Esophagus squamous epithelium (tissue), 5 donors: ENCODE measurements around the gene PRPF40A. TPM values are rescaled to one million over a fixed set of nuclear protein-coding genes. Genes with fewer than 3 reads are reported as not detected.
A peak's percentile ranks its signal among the peaks of the same experiment; 100 is the strongest.

Experiments
- DNase-seq: peaks from one replicate; lab custom pipeline; 2025; lab: John Stamatoyannopoulos, UW
- H3K27ac ChIP-seq, 4 donors: fragments of 200-600 bp; sonication (generic); one replicate each; pipeline ENCODE4 v1.5.1; 2016 to 2019; ENCODE audit warnings: mild to moderate bottlenecking in 1 of 4
- H3K27me3 ChIP-seq, 4 donors: fragments of 200-600 bp; sonication (generic); 1 replicate in 3 of 4; 2 replicates in 1 of 4; pipeline versions ENCODE4 v1.5.1 to v1.6.0; 2017 to 2021; ENCODE audit warnings: antibody characterized with exemption in 1 of 4
- H3K36me3 ChIP-seq, 3 donors: fragments of 200-600 bp; sonication (generic); one replicate each; pipeline ENCODE4 v1.5.1; 2016 to 2019
- H3K4me1 ChIP-seq, 3 donors: fragments of 200-600 bp; sonication (generic); one replicate each; pipeline ENCODE4 v1.5.1; 2017 to 2019
- H3K4me3 ChIP-seq, 4 donors: fragments of 200-600 bp; sonication (generic); 1 replicate in 3 of 4; 2 replicates in 1 of 4; pipeline ENCODE4 v1.5.1; 2016 to 2019; ENCODE audit warnings: mild to moderate bottlenecking in 2 of 4, moderate library complexity in 1 of 4
- H3K9me3 ChIP-seq, 3 donors: fragments of 200-600 bp; sonication (generic); one replicate each; pipeline ENCODE4 v1.5.1; 2016 to 2019
- CTCF ChIP-seq, 6 experiments: fragments of 450-650 bp in 4 of 6; fragments of 200-600 bp in 2 of 6; sonication (generic) in 2 of 6; IDR thresholded peaks; one replicate each; pipeline ENCODE4 v1.5.1; 2016 to 2019; ENCODE audit warnings: antibody characterized with exemption in 6 of 6, mild to moderate bottlenecking in 4 of 6, moderate library complexity in 4 of 6
- POLR2A ChIP-seq, 4 donors: fragments of 450-650 bp; IDR thresholded peaks; one replicate each; pipeline ENCODE4 v1.6.1; 2017; ENCODE audit warnings: antibody characterized with exemption in 4 of 4, mild to moderate bottlenecking in 4 of 4, moderate library complexity in 3 of 4
- WGBS, 2 donors: methylation state at CpG; one replicate each; pipeline ENCODE4 v1.1.5; 2018; 5-methylcytosine and 5-hydroxymethylcytosine counted together
- intact Hi-C: fragments of 100-400 bp; cut with DNase I; formaldehyde crosslinking; loops from one replicate; pipeline ENCODE4 v1.15.0; 2022
- total RNA-seq, 4 donors: library from RNA; depleted of rRNA; stranded (reverse); fragments of >200 nt; gene quantifications; one replicate each; pipeline ENCODE4 v1.1.0, GENCODE V29; 2016
- donor health status: DM: yes; HTN: yes; CAD: no.

PRPF40A gene
- total RNA-seq, 4 donors from 2014 or later, result 90.8 to 123 (median 99.6) TPM

DNA sequence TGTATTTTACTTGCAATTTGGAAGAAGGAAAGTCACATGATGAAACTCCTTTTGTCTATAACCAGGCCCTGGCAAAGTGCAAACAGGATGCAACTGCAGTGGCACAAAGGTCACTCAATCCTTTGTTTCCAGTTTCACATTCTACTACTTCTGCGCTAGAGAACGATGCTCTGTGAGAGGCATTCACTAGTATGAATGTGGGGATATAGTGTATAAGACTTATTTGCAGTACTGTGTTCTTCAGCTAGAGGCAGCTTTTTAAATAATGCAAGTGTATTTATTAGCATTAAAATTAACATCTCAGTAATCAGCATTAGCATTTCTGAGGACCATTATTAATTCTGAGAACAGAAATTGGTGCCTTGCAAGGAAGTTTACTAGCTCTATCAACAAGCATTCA, 68.9 kb downstream of the PRPF40A start:
- peaks cover 8 to 32% (median 9%) of the 10 kb centered on the region in 3 donors for H3K4me1 ChIP-seq
- no peaks in the 10 kb centered on the region for H3K27me3 ChIP-seq
- no peak for TF ChIP-seq POLR2A (IDR thresholded peaks at IDR 0.05)
- peak in 3 of 6 experiments; percentile 18 to 38 (median 23) for TF ChIP-seq CTCF (IDR thresholded peaks at IDR 0.05)
- no peak for DNase-seq
- peaks cover 0 to 59% (median 0%) of the 10 kb centered on the region in 3 donors for H3K36me3 ChIP-seq
- H3K27ac ChIP-seq, result no peak overlapping the region
- WGBS, 2 donors, result 21 to 29% methylated on average over 2 of the region's 2 CpGs
- intact Hi-C loops, result no loop called here
- no peaks in the 10 kb centered on the region for H3K9me3 ChIP-seq
- H3K4me3 ChIP-seq, result no peak overlapping the region

GRCh38 chr2:152647552-152647951, 69.7 kb downstream of the PRPF40A start:
- TF ChIP-seq CTCF (IDR thresholded peaks at IDR 0.05) (no peak), POLR2A (IDR thresholded peaks at IDR 0.05) (no peak)
- peak overlapping the region in 2 of 4 donors; percentile 24 to 53 for H3K27ac ChIP-seq

GRCh38 chr2:152646775-152647174, 70.5 kb downstream of the PRPF40A start:
- H3K36me3 ChIP-seq, result peaks cover 0 to 63% (median 0%) of the 10 kb centered on the region in 3 donors
- H3K27ac ChIP-seq, result peak overlapping the region in 3 of 4 donors; percentile 12 to 53 (median 44)
- DNase-seq, result no peak
- TF ChIP-seq CTCF (IDR thresholded peaks at IDR 0.05) (no peak), POLR2A (IDR thresholded peaks at IDR 0.05) (no peak)
- H3K27me3 ChIP-seq, result no peaks in the 10 kb centered on the region
- intact Hi-C loops, result no loop called here
- H3K9me3 ChIP-seq, result no peaks in the 10 kb centered on the region
- 48 to 71% methylated on average over 3 of the region's 3 CpGs for WGBS, 2 donors
- H3K4me1 ChIP-seq, result peaks cover 8 to 32% (median 9%) of the 10 kb centered on the region in 3 donors
- no peak overlapping the region for H3K4me3 ChIP-seq

More at GRCh38 chr2:152647552-152647951, 69.7 kb downstream of the PRPF40A start:
- intact Hi-C loops, result no loop called here
- no peak overlapping the region for H3K4me3 ChIP-seq
- no peaks in the 10 kb centered on the region for H3K9me3 ChIP-seq
- H3K4me1 ChIP-seq, result peaks cover 8 to 32% (median 9%) of the 10 kb centered on the region in 3 donors
- WGBS, 2 donors, result 21 to 58% methylated on average over 9 of the region's 9 CpGs
- peaks cover 0 to 63% (median 0%) of the 10 kb centered on the region in 3 donors for H3K36me3 ChIP-seq
- no peaks in the 10 kb centered on the region for H3K27me3 ChIP-seq
- no peak for DNase-seq

DNA sequence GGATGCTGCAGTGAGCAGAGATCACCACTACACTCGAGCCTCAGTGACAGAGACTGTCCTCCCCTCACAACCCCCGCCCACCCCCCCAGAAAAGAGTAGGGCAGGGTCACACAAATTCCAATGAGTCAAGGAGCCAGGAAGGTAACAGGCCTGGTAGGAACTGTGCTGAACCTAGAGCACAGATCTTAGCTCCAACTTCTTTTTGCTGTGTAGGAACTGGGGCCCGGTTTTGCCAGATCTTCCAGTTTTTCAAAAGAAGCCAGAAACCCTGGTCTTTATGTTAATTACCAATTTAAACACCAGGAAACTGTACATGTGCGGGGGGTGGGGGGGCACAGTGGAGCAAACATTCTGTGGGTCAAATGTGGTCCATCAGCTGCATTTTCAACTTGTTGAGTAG, 71.0 kb downstream of the PRPF40A start:
- H3K27ac ChIP-seq, result peak overlapping the region in 2 of 4 donors; percentile 44 to 53
- peaks cover 0 to 63% (median 0%) of the 10 kb centered on the region in 3 donors for H3K36me3 ChIP-seq
- H3K4me3 ChIP-seq, result no peak overlapping the region
- H3K4me1 ChIP-seq, result peaks cover 8 to 32% (median 9%) of the 10 kb centered on the region in 3 donors
- H3K27me3 ChIP-seq, result no peaks in the 10 kb centered on the region
- H3K9me3 ChIP-seq, result no peaks in the 10 kb centered on the region
- no peak for DNase-seq
- 43 to 56% methylated on average over 2 to 4 of the region's 4 CpGs for WGBS, 2 donors
- TF ChIP-seq POLR2A (IDR thresholded peaks at IDR 0.05) (no peak), CTCF (IDR thresholded peaks at IDR 0.05) (no peak)
- intact Hi-C loops, result no loop called here

DNA sequence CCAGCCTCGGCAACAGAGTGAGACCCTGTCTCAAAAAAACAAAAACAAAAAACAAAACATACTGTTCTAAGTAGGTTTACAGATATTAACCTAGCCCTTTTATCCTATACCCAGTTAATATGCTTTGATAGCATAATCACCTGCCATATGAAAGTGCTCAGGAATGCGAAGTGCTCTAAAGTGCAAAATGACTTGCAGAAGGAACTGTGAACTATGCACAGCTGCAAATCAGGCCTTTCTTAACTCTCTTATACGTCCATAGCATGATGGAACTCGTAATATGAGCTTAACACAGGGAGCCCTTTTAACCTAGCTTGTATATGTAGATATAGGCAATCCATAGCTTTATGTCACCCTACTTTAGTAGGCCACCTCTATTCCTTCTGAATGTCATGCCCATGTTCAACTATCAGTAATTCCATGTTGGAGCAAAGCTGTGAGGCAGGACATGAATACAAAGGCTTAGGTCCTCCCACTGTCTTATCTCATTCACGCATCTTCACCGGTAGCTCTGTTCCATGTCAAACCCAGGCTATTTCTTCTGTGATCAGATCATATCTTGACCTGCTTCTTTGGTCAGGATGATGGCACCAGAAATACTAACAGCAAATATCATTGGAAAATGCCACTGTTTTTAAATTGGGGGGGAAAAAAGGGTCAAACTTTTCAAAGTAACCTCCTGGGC, 72.9 kb downstream of the PRPF40A start:
- H3K27ac ChIP-seq, result no peak overlapping the region
- intact Hi-C loops, result no loop called here
- no peak overlapping the region for H3K4me3 ChIP-seq
- H3K36me3 ChIP-seq, result peaks cover 0 to 70% (median 9%) of the 10 kb centered on the region in 3 donors
- H3K4me1 ChIP-seq, result peaks cover 8 to 32% (median 9%) of the 10 kb centered on the region in 3 donors
- DNase-seq, result no peak
- no peaks in the 10 kb centered on the region for H3K9me3 ChIP-seq
- 92 to 97% methylated on average over 6 of the region's 6 CpGs for WGBS, 2 donors
- TF ChIP-seq CTCF (IDR thresholded peaks at IDR 0.05) (no peak), POLR2A (IDR thresholded peaks at IDR 0.05) (no peak)
- no peaks in the 10 kb centered on the region for H3K27me3 ChIP-seq
